ENCODE results near the gene HAP1. TPM values are rescaled to one million over a fixed set of nuclear protein-coding genes. Genes with fewer than 3 reads are reported as not detected.

HAP1 gene
- polyA plus RNA-seq, 1 of the 3 experiments (the other 2 are of a cell fraction): 0.18 TPM

- TF ChIP-seq SMC3 (IDR thresholded peaks at IDR 0.05; ENCODE audit: low read depth, low read length) (no peak), CHD2 (IDR thresholded peaks at IDR 0.05; ENCODE audit: low read length, partially characterized antibody) (no peak), RFX5 (IDR thresholded peaks at IDR 0.05; ENCODE audit: low read length) (no peak), FOSL2 (IDR thresholded peaks at IDR 0.05; ENCODE audit: borderline replicate concordance, low read depth) (no peak), RCOR1 (IDR thresholded peaks at IDR 0.05; ENCODE audit: low read length) (no peak), GABPA (IDR thresholded peaks at IDR 0.05; ENCODE audit: low read depth) (no peak), MXI1 (IDR thresholded peaks at IDR 0.05; ENCODE audit: low read depth, low read length) (no peak), SIN3A (IDR thresholded peaks at IDR 0.05; ENCODE audit: borderline replicate concordance, low read depth, low read length) (no peak), ELF1 (IDR thresholded peaks at IDR 0.05) (no peak), EP300 (IDR thresholded peaks at IDR 0.05; ENCODE audit: borderline replicate concordance in 1 of 2, low read depth in 1 of 2, low read length in 1 of 2) (no peak), REST (IDR thresholded peaks at IDR 0.05; ENCODE audit: low read depth, low read length) (no peak), RXRA (IDR thresholded peaks at IDR 0.05; ENCODE audit: borderline replicate concordance, low read depth) (no peak), IRF3 (IDR thresholded peaks at IDR 0.05; ENCODE audit: low read depth, low read length) (no peak)
- TF ChIP-seq, protein P1, sequence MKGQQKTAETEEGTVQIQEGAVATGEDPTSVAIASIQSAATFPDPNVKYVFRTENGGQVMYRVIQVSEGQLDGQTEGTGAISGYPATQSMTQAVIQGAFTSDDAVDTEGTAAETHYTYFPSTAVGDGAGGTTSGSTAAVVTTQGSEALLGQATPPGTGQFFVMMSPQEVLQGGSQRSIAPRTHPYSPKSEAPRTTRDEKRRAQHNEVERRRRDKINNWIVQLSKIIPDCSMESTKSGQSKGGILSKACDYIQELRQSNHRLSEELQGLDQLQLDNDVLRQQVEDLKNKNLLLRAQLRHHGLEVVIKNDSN (IDR thresholded peaks at IDR 0.05; ENCODE audit: borderline replicate concordance, low read depth): no peak
- TF ChIP-seq, protein P2, sequence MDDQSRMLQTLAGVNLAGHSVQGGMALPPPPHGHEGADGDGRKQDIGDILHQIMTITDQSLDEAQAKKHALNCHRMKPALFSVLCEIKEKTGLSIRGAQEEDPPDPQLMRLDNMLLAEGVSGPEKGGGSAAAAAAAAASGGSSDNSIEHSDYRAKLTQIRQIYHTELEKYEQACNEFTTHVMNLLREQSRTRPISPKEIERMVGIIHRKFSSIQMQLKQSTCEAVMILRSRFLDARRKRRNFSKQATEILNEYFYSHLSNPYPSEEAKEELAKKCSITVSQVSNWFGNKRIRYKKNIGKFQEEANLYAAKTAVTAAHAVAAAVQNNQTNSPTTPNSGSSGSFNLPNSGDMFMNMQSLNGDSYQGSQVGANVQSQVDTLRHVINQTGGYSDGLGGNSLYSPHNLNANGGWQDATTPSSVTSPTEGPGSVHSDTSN (IDR thresholded peaks at IDR 0.05): no peak
- TF ChIP-seq, protein P3, sequence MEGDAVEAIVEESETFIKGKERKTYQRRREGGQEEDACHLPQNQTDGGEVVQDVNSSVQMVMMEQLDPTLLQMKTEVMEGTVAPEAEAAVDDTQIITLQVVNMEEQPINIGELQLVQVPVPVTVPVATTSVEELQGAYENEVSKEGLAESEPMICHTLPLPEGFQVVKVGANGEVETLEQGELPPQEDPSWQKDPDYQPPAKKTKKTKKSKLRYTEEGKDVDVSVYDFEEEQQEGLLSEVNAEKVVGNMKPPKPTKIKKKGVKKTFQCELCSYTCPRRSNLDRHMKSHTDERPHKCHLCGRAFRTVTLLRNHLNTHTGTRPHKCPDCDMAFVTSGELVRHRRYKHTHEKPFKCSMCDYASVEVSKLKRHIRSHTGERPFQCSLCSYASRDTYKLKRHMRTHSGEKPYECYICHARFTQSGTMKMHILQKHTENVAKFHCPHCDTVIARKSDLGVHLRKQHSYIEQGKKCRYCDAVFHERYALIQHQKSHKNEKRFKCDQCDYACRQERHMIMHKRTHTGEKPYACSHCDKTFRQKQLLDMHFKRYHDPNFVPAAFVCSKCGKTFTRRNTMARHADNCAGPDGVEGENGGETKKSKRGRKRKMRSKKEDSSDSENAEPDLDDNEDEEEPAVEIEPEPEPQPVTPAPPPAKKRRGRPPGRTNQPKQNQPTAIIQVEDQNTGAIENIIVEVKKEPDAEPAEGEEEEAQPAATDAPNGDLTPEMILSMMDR (IDR thresholded peaks at IDR 0.05): no peak
- Histone ChIP-seq H3K27me3 (ENCODE audit: insufficient read depth) (no peaks in the 10 kb centered on the region), H3K9ac (no peak overlapping the region), H3K4me2 (no peak overlapping the region), H3F3A (replicated peaks; ENCODE audit: insufficient read depth) (no peaks in the 10 kb centered on the region), H3K4me3 (ENCODE audit: low read depth in 2 of 2, low read length in 1 of 2) (no peak overlapping the region), H3K4me1 (ENCODE audit: control insufficient read depth in 1 of 2, insufficient read depth in 2 of 2, low read depth in 1 of 2, low read length in 1 of 2) (no peaks in the 10 kb centered on the region; a peak in 1 of 4 replicates), H3K27ac (ENCODE audit: low read depth in 2 of 2, low read length in 1 of 2) (no peak overlapping the region), H3K79me2 (ENCODE audit: insufficient read depth) (no peaks in the 10 kb centered on the region), H3K9me3 (no peaks in the 10 kb centered on the region), H3K9me2 (no peaks in the 10 kb centered on the region), H2AFZ (ENCODE audit: low read depth) (no peak overlapping the region), H4K20me1 (ENCODE audit: insufficient read depth) (no peaks in the 10 kb centered on the region), H3K36me3 (replicated peaks in 1 of 2; ENCODE audit: control insufficient read depth in 1 of 2, insufficient read depth in 2 of 2, low read length in 1 of 2) (no peaks in the 10 kb centered on the region)
- WGBS (ENCODE audit: low lambda C conversion rate): 87% methylated on average over 11 of the region's 12 CpGs
- CTCF ChIA-PET: interaction anchor here (0.9 to 5.3 kb wide), 5 partner anchors 16 to 64 kb away, joined by 3 to 24 read pairs (median 19); partner anchors contain the start of gene JUP
- POLR2A ChIA-PET: interaction anchor here (0.6 kb wide), 1 partner anchor 66 kb away, joined by 4 read pairs; the partner anchor contains the start of gene EIF1
- no peak for DNase-seq
Observed at GRCh38 chr17:41754066-41754465, 19.6 kb upstream of the HAP1 start.

All from SK-N-SH (cell line).